NCI-H146 treated with DMSO at 0.1 percent for 48 hours (cell line): Measurements from ENCODE around the gene RPRD1A.
"Not testable (repeated sequence)": the region's sequence is repeated elsewhere in the genome, so short reads cannot be mapped to it uniquely, and the experiment has no call there.

Source experiments
- DNase-seq: peaks from one replicate; lab custom pipeline; 2025; ENCODE audit not compliant: unreplicated experiment; lab: John Stamatoyannopoulos, UW

RPRD1A gene

GRCh38 chr18:36031903-36032302 is 35.5 kb downstream of the RPRD1A start:
- no peak for DNase-seq

GRCh38 chr18:36031407-36031806 is 36.0 kb downstream of the RPRD1A start:
- DNase-seq: no peak

- DNase-seq: no peak
Observed at GRCh38 chr18:36028859-36029258, 38.5 kb downstream of the RPRD1A start.

GRCh38 chr18:36025025-36025424 is 42.3 kb downstream of the RPRD1A start:
- no peak for DNase-seq

- DNase-seq: not testable (repeated sequence)
Observed at GRCh38 chr18:36024241-36024640, 43.1 kb downstream of the RPRD1A start.

GRCh38 chr18:36023336-36023735 is 44.0 kb downstream of the RPRD1A start:
- DNase-seq: no peak

GRCh38 chr18:36020174-36020711 is 47.1 kb downstream of the RPRD1A start:
- DNase-seq: no peak

- no peak for DNase-seq
Observed at GRCh38 chr18:36017232-36017631, 50.1 kb downstream of the RPRD1A start.

GRCh38 chr18:36015629-36016028 is 51.7 kb downstream of the RPRD1A start:
- no peak for DNase-seq

- no peak for DNase-seq
Observed at GRCh38 chr18:36012891-36013290, 54.5 kb downstream of the RPRD1A start.

- DNase-seq: no peak
Observed at GRCh38 chr18:36009214-36009613, 58.1 kb downstream of the RPRD1A start.

GRCh38 chr18:36006997-36007396 is 60.4 kb downstream of the RPRD1A start:
- no peak for DNase-seq

- no peak for DNase-seq
Observed at GRCh38 chr18:35999925-36000324, 67.4 kb downstream of the RPRD1A start.

- no peak for DNase-seq
Observed at GRCh38 chr18:35998967-35999366, 68.4 kb downstream of the RPRD1A start.

GRCh38 chr18:35993013-35993412 is 74.3 kb downstream of the RPRD1A start:
- DNase-seq: no peak

GRCh38 chr18:35991696-35992095 is 75.7 kb downstream of the RPRD1A start:
- DNase-seq: no peak

- no peak for DNase-seq
Observed at GRCh38 chr18:35983818-35984217, 83.5 kb downstream of the RPRD1A start.

- DNase-seq: no peak
Observed at GRCh38 chr18:35983147-35983546, 84.2 kb downstream of the RPRD1A start.

- no peak for DNase-seq
Observed at GRCh38 chr18:35982409-35983114, 84.8 kb downstream of the RPRD1A start.

- no peak for DNase-seq
Observed at GRCh38 chr18:35979112-35979511, 88.2 kb downstream of the RPRD1A start.

GRCh38 chr18:35974181-35974580 is 93.2 kb downstream of the RPRD1A start:
- no peak for DNase-seq

GRCh38 chr18:35973650-35974049 is 93.7 kb downstream of the RPRD1A start:
- DNase-seq: no peak
